NT2/D1 (cell line): ENCODE measurements around the gene XYLT1.

Source experiments
- YY1 ChIP-seq: IDR thresholded peaks from 2 replicates; pipeline ENCODE4 v1.6.1; 2011; ENCODE audit not compliant: insufficient read length, insufficient read depth
- ZNF274 ChIP-seq: IDR thresholded peaks from 2 replicates; pipeline ENCODE4 v1.6.1; 2011; ENCODE audit warnings: mild to moderate bottlenecking, low read depth, low read length

DNA sequence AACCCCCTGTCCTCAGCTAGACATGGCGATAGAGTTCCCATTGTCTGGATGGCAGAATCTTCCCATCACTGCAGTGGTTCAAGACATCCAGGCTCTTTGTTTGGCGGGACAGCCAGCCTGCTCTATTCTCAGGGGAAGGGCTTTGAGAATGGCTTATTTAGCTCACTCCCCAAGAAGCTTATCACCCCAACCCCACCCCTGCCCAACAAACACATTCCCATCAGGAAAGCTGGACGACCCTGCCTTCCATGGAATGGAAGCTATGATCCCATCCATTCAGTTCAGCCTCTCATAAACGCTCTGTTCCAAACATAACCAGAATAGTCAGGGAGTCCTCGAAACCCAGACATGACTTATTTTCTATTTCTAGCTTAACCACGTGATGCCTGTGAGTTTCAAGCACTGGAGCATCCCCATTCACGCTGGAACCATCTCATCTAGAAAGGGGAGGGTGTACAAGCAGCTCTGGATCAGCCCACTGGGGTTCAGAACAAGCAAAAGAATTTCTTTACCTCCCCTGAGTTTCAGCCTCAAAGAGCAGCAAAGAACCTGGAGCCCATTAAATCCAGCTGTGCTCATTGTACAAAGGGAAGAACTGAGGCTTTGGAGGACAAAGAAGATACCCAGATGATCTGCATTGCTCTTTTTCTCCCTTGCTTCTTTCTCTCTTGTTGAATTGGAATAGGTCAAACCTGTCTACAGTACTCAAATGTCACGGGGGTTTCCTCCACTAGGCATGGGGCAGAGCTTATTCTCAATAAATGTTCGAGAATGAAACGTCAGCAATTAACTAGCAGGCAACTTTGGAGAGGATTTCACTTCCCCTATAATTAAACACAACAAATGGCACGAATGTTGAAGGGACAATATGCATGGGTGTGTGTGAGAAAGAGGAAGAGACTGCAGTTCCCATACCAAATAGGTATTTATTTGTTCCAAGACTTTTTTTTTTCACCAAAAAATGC is 93.1 kb downstream of the XYLT1 start:
- TF ChIP-seq ZNF274 (no peak), YY1 (no peak)
